ENCODE results near the gene CHAF1A.

GRCh38 chr19:4446704-4447200, 44.3 kb downstream of the CHAF1A start:
- TF ChIP-seq CTCF (conservative IDR thresholded peaks at IDR 0.05; ENCODE audit: low read depth in 2 of 2) = no peak
- no peak for TF ChIP-seq EZH2 (IDR thresholded peaks at IDR 0.05; ENCODE audit: low read depth, unreplicated experiment)
- no peak for TF ChIP-seq JUNB (IDR thresholded peaks at IDR 0.05; ENCODE audit: unreplicated experiment)
- TF ChIP-seq NANOG (IDR thresholded peaks at IDR 0.05; ENCODE audit: borderline replicate concordance) = no peak

Measured in GM23338 (cell line).